Endothelial cell of umbilical vein (primary cell): ENCODE results near the gene PHF12. TPM values are rescaled to one million over a fixed set of nuclear protein-coding genes. Genes with fewer than 3 reads are reported as not detected.

Experiments
- BruUV-seq: library from RNA; stranded (reverse); fragments of 400-500 nt; replicated peaks from 2 replicates; lab custom pipeline; 2021; lab: Mats Ljungman, UMichigan
- CTCF ChIA-PET: fragments of 300-600, 350-600 bp; sonication (Branson Sonifier 250); formaldehyde crosslinking; loops from one replicate; lab custom pipeline; 2021; ENCODE audit warnings: antibody characterized with exemption, inconsistent platforms; lab: Charles Lee
- POLR2A ChIA-PET: fragments of 300-600, 350-600 bp; sonication (Branson Sonifier 250); formaldehyde crosslinking; loops from one replicate; lab custom pipeline; 2021; ENCODE audit warnings: antibody characterized with exemption, inconsistent platforms; lab: Charles Lee
- DNase-seq: peaks from one replicate; pipeline ENCODE4 v3.0.0-alpha.2; 2011; ENCODE audit warnings: low read depth, low spot score
- FAIRE-seq: peaks from 2 replicates; lab custom pipeline; 2011; peaks lifted over from hg19 to GRCh38; lab: Jason Lieb, UNC
- H2AFZ ChIP-seq: 2 replicates; pipeline ENCODE4 v1.6.0; 2012; ENCODE audit warnings: low read depth, low read length, control low read depth, inconsistent platforms
- H3K27ac ChIP-seq: 2 replicates; pipeline ENCODE4 v1.5.1; 2011; ENCODE audit warnings: low read depth, mild to moderate bottlenecking, control low read depth, low read length, moderate library complexity; ENCODE audit not compliant: insufficient read depth
- H3K27me3 ChIP-seq, 2 experiments: 2 replicates each; pipeline versions ENCODE4 v1.6.0 to v1.6.1; 2011; ENCODE audit warnings: low read length in 2 of 2, mixed read lengths in 1 of 2; ENCODE audit not compliant: control insufficient read depth in 2 of 2, insufficient read depth in 2 of 2
- H3K36me3 ChIP-seq, 2 experiments: 2 replicates in 1 of 2; 3 replicates in 1 of 2; pipeline ENCODE4 v1.5.1; 2011; ENCODE audit warnings: low read length in 2 of 2, mild to moderate bottlenecking in 1 of 2, moderate library complexity in 1 of 2; ENCODE audit not compliant: control insufficient read depth in 2 of 2, insufficient read depth in 2 of 2; ENCODE audit errors: extremely low read depth in 1 of 2
- H3K4me1 ChIP-seq: 3 replicates; pipeline ENCODE4 v1.5.1; 2011; ENCODE audit warnings: mild to moderate bottlenecking, low read length; ENCODE audit not compliant: control insufficient read depth, insufficient read depth; ENCODE audit errors: extremely low read depth
- H3K4me2 ChIP-seq: 2 replicates; pipeline ENCODE4 v1.6.1; 2011; ENCODE audit warnings: low read length, control low read depth, mixed read lengths; ENCODE audit not compliant: insufficient read depth
- H3K4me3 ChIP-seq, 3 experiments: fragments of 200-600 bp in 1 of 3; sonication (generic), shearing (Covaris generic) in 1 of 3; replicated peaks in 1 of 3; 2 replicates each; pipeline ENCODE4 v1.5.1; 2011 to 2016; ENCODE audit warnings: control low read depth in 3 of 3, low read length in 3 of 3, mild to moderate bottlenecking in 2 of 3, inconsistent platforms in 1 of 3, low read depth in 1 of 3, moderate library complexity in 1 of 3; ENCODE audit not compliant: insufficient read depth in 1 of 3
- H3K79me2 ChIP-seq: 2 replicates; pipeline ENCODE4 v1.6.0; 2012; ENCODE audit warnings: low read length, inconsistent platforms; ENCODE audit not compliant: control insufficient read depth, insufficient read depth
- H3K9ac ChIP-seq: replicated peaks from 2 replicates; pipeline ENCODE3; 2011; ENCODE audit warnings: low read length, control low read depth; ENCODE audit not compliant: insufficient read depth; ENCODE audit errors: extremely low read depth
- H3K9me1 ChIP-seq: replicated peaks from 3 replicates; pipeline ENCODE4 v1.6.0; 2011; ENCODE audit warnings: mild to moderate bottlenecking, low read length; ENCODE audit not compliant: control insufficient read depth, insufficient read depth; ENCODE audit errors: extremely low read depth
- H3K9me3 ChIP-seq: replicated peaks from 2 replicates; pipeline ENCODE4 v1.5.1; 2012; ENCODE audit warnings: low read length, inconsistent platforms; ENCODE audit not compliant: control insufficient read depth, insufficient read depth
- H4K20me1 ChIP-seq: replicated peaks from 2 replicates; pipeline ENCODE3; 2011; ENCODE audit warnings: mild to moderate bottlenecking, low read length; ENCODE audit not compliant: control insufficient read depth, insufficient read depth; ENCODE audit errors: extremely low read depth
- CTCF ChIP-seq, 2 donors: IDR thresholded peaks; 1 replicate in 1 of 2; 2 replicates in 1 of 2; pipeline ENCODE4 v1.5.1; 2011; ENCODE audit warnings: low read length in 2 of 2, mild to moderate bottlenecking in 2 of 2, moderate library complexity in 2 of 2, control low read depth in 1 of 2, inconsistent platforms in 1 of 2, low read depth in 1 of 2; ENCODE audit not compliant: insufficient read depth in 1 of 2; ENCODE audit errors: extremely low read depth in 1 of 2
- EZH2 ChIP-seq: IDR thresholded peaks from 2 replicates; pipeline ENCODE4 v1.6.1; 2012; ENCODE audit warnings: borderline replicate concordance, low read depth, mild to moderate bottlenecking, moderate library complexity, low read length, inconsistent platforms; ENCODE audit not compliant: severe bottlenecking
- FOS ChIP-seq: IDR thresholded peaks from 2 replicates; pipeline ENCODE4 v1.6.1; 2011; ENCODE audit warnings: mild to moderate bottlenecking, low read length, moderate library complexity, borderline replicate concordance; ENCODE audit not compliant: insufficient read depth
- GATA2 ChIP-seq: IDR thresholded peaks from 2 replicates; pipeline ENCODE4 v1.7.0; 2011; ENCODE audit warnings: low read depth, mild to moderate bottlenecking, moderate library complexity, mixed read lengths, low read length; ENCODE audit not compliant: insufficient read length, insufficient read depth
- JUN ChIP-seq: IDR thresholded peaks from 2 replicates; pipeline ENCODE4 v1.6.1; 2011; ENCODE audit warnings: borderline replicate concordance, low read depth; ENCODE audit not compliant: insufficient read length, insufficient read depth
- MAX ChIP-seq: IDR thresholded peaks from 2 replicates; pipeline ENCODE4 v1.6.1; 2011; ENCODE audit not compliant: insufficient read depth, insufficient read length
- MYC ChIP-seq: IDR thresholded peaks from one replicate; pipeline ENCODE4 v1.6.1; 2011; ENCODE audit warnings: mild to moderate bottlenecking, low read depth, low read length
- POLR2A ChIP-seq: IDR thresholded peaks from 2 replicates; pipeline ENCODE4 v1.6.1; 2012; ENCODE audit warnings: low read depth, mild to moderate bottlenecking, control low read depth, low read length
- POLR2AphosphoS5 ChIP-seq: IDR thresholded peaks from 2 replicates; pipeline ENCODE4 v1.6.1; 2012; ENCODE audit warnings: low read depth, mild to moderate bottlenecking, control low read depth, low read length, moderate library complexity; ENCODE audit not compliant: insufficient read depth
- dilution Hi-C: fragments of 300-500 bp; cut with MboI; formaldehyde crosslinking; loops from one replicate; pipeline ENCODE4 v1.15.0; 2019; ENCODE audit warnings: low sequenced_read_pairs; ENCODE audit not compliant: extremely low pct_ligation_motif_present
- intact Hi-C: fragments of 100-400 bp; cut with micrococcal nuclease; formaldehyde crosslinking; loops from one replicate; pipeline ENCODE4 v1.10.0; 2022
- polyA plus RNA-seq, 4 experiments: library from polyadenylated mRNA; depleted of rRNA in 3 of 4; stranded (reverse) in 3 of 4; unstranded in 1 of 4; fragments of >200 nt; gene quantifications; 2 replicates each; pipeline versions ENCODE4 v1.2.1 to v1.2.3, GENCODE V29; 2011 to 2012; ENCODE audit warnings: missing spikeins in 1 of 4
- total RNA-seq: library from RNA; stranded (reverse); gene quantifications from 2 replicates; pipeline ENCODE4 v1.2.3, GENCODE V29; 2021

Gene PHF12
- total and polyA plus RNA-seq, 2 donors (not counting 3 experiments of a cell fraction or from before 2014, with no cell fraction given): 26.6 to 44.2 TPM

DNA sequence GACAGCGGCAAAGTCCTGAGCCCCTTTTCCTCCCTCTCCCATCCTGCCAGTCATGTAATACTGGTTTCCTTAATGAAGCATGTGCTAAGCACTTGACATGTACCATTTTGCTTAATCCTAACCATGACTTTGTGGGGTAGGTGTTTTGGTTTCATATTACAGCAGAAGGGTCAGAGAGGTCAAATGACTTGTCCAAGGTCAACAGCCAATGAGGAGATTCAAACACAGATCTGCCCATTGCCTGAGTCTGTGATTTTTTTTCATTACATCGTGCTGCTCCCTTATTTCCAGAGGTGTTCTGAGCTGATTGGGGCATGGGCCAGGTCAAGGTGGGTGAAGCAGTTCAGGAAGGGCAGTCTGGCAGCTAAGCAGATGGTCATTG lies 17.6 kb upstream of the PHF12 start:
- no peaks in the 10 kb centered on the region for H4K20me1 ChIP-seq
- intact Hi-C loops: loop anchor here (5.0 kb wide), 1 partner anchor 83 kb away; no protein-coding TSS in a partner anchor

More for the DNA sequence above, 17.6 kb upstream of the PHF12 start:
- DNase-seq: no peak
- Histone ChIP-seq H3K4me3 (no peak overlapping the region), H3K27me3 (no peaks in the 10 kb centered on the region), H2AFZ (no peak overlapping the region), H3K4me1 (peaks cover 4% of the 10 kb centered on the region), H3K9me3 (no peaks in the 10 kb centered on the region), H3K27ac (no peak overlapping the region), H3K9me1 (no peaks in the 10 kb centered on the region), H3K79me2 (no peaks in the 10 kb centered on the region), H3K36me3 (no peaks in the 10 kb centered on the region), H3K4me2 (no peak overlapping the region), H3K9ac (no peak overlapping the region)
- FAIRE-seq: no peak
- POLR2A ChIA-PET: no interaction called here
- dilution Hi-C loops: no loop called here
- TF ChIP-seq EZH2 (no peak), GATA2 (no peak), MYC (no peak), JUN (no peak), CTCF (IDR thresholded peaks at IDR 0.05; ENCODE audit: extremely low read depth in 1 of 2, insufficient read depth in 1 of 2, low read depth in 1 of 2, low read length in 2 of 2) (no peak), MAX (no peak), POLR2AphosphoS5 (no peak), FOS (no peak), POLR2A (no peak)
- no TSS peak for BruUV-seq
- CTCF ChIA-PET: interaction anchor here (1.1 to 7.8 kb wide), 5 partner anchors 15 to 242 kb away, joined by 3 to 84 read pairs (median 13); no protein-coding TSS in a partner anchor
